HG02884 (cell line): ENCODE data around the gene GRSF1.
"Not testable (repeated sequence)": the region's sequence is repeated elsewhere in the genome, so short reads cannot be mapped to it uniquely, and the experiment has no call there.

Experiments used
- ATAC-seq: cut with Tn5 transposase; IDR thresholded peaks from one replicate; pipeline ENCODE4 v1.9.1; 2021; ENCODE audit warnings: mild to moderate bottlenecking, moderate library complexity; ENCODE audit not compliant: unreplicated experiment

GRSF1 gene

GRCh38 chr4:70838204-70838603 is 1.5 kb downstream of the GRSF1 start:
- ATAC-seq, result no peak

GRCh38 chr4:70836081-70836480 is 3.6 kb downstream of the GRSF1 start:
- no peak for ATAC-seq

GRCh38 chr4:70833675-70834074 is 6.0 kb downstream of the GRSF1 start:
- no peak for ATAC-seq

GRCh38 chr4:70831293-70831692 is 8.4 kb downstream of the GRSF1 start:
- ATAC-seq, result no peak

GRCh38 chr4:70830054-70830453 is 9.6 kb downstream of the GRSF1 start:
- ATAC-seq, result no peak

GRCh38 chr4:70829492-70829891 is 10.2 kb downstream of the GRSF1 start:
- ATAC-seq, result no peak

- ATAC-seq, result no peak
Measured at GRCh38 chr4:70829015-70829414, 10.7 kb downstream of the GRSF1 start.

GRCh38 chr4:70818921-70819320 is 20.8 kb downstream of the GRSF1 start:
- ATAC-seq, result no peak

- ATAC-seq, result no peak
Measured at GRCh38 chr4:70818173-70818855, 21.4 kb downstream of the GRSF1 start.

GRCh38 chr4:70816894-70817293 is 22.8 kb downstream of the GRSF1 start:
- ATAC-seq, result no peak

GRCh38 chr4:70815370-70815769 is 24.3 kb downstream of the GRSF1 start:
- no peak for ATAC-seq

- ATAC-seq, result no peak
Measured at GRCh38 chr4:70808151-70808550, 31.5 kb downstream of the GRSF1 start.

- ATAC-seq, result no peak
Measured at GRCh38 chr4:70802928-70803580, 36.6 kb downstream of the GRSF1 start.

- ATAC-seq, result peak; percentile 92
Measured at GRCh38 chr4:70801265-70801809, 38.4 kb downstream of the GRSF1 start.

- ATAC-seq, result no peak
Measured at GRCh38 chr4:70793626-70794025, 46.1 kb downstream of the GRSF1 start.

GRCh38 chr4:70788733-70789132 is 51.0 kb downstream of the GRSF1 start:
- no peak for ATAC-seq

GRCh38 chr4:70787496-70787895 is 52.2 kb downstream of the GRSF1 start:
- no peak for ATAC-seq

GRCh38 chr4:70783096-70783495 is 56.6 kb downstream of the GRSF1 start:
- ATAC-seq, result no peak

GRCh38 chr4:70778888-70779422 is 60.7 kb downstream of the GRSF1 start:
- no peak for ATAC-seq

- no peak for ATAC-seq
Measured at GRCh38 chr4:70772929-70773555, 66.6 kb downstream of the GRSF1 start.

- ATAC-seq, result not testable (repeated sequence)
Measured at GRCh38 chr4:70769396-70769795, 70.3 kb downstream of the GRSF1 start.
